Endothelial cell of umbilical vein (primary cell): ENCODE results near the gene HDAC8. TPM values are rescaled to one million over a fixed set of nuclear protein-coding genes. Genes with fewer than 3 reads are reported as not detected.

ENCODE experiments used
- BruUV-seq: library from RNA; stranded (reverse); fragments of 400-500 nt; replicated peaks from 2 replicates; lab custom pipeline; 2021; lab: Mats Ljungman, UMichigan
- CTCF ChIA-PET: fragments of 300-600, 350-600 bp; sonication (Branson Sonifier 250); formaldehyde crosslinking; loops from one replicate; lab custom pipeline; 2021; ENCODE audit warnings: antibody characterized with exemption, inconsistent platforms; lab: Charles Lee
- POLR2A ChIA-PET: fragments of 300-600, 350-600 bp; sonication (Branson Sonifier 250); formaldehyde crosslinking; loops from one replicate; lab custom pipeline; 2021; ENCODE audit warnings: antibody characterized with exemption, inconsistent platforms; lab: Charles Lee
- DNase-seq: peaks from one replicate; pipeline ENCODE4 v3.0.0-alpha.2; 2011; ENCODE audit warnings: low read depth, low spot score
- FAIRE-seq: peaks from 2 replicates; lab custom pipeline; 2011; peaks lifted over from hg19 to GRCh38; lab: Jason Lieb, UNC
- H2AFZ ChIP-seq: 2 replicates; pipeline ENCODE4 v1.6.0; 2012; ENCODE audit warnings: low read depth, low read length, control low read depth, inconsistent platforms
- H3K27ac ChIP-seq: 2 replicates; pipeline ENCODE4 v1.5.1; 2011; ENCODE audit warnings: low read depth, mild to moderate bottlenecking, control low read depth, low read length, moderate library complexity; ENCODE audit not compliant: insufficient read depth
- H3K27me3 ChIP-seq, 2 experiments: 2 replicates each; pipeline versions ENCODE4 v1.6.0 to v1.6.1; 2011; ENCODE audit warnings: low read length in 2 of 2, mixed read lengths in 1 of 2; ENCODE audit not compliant: control insufficient read depth in 2 of 2, insufficient read depth in 2 of 2
- H3K36me3 ChIP-seq, 2 experiments: 2 replicates in 1 of 2; 3 replicates in 1 of 2; pipeline ENCODE4 v1.5.1; 2011; ENCODE audit warnings: low read length in 2 of 2, mild to moderate bottlenecking in 1 of 2, moderate library complexity in 1 of 2; ENCODE audit not compliant: control insufficient read depth in 2 of 2, insufficient read depth in 2 of 2; ENCODE audit errors: extremely low read depth in 1 of 2
- H3K4me1 ChIP-seq: 3 replicates; pipeline ENCODE4 v1.5.1; 2011; ENCODE audit warnings: mild to moderate bottlenecking, low read length; ENCODE audit not compliant: control insufficient read depth, insufficient read depth; ENCODE audit errors: extremely low read depth
- H3K4me2 ChIP-seq: 2 replicates; pipeline ENCODE4 v1.6.1; 2011; ENCODE audit warnings: low read length, control low read depth, mixed read lengths; ENCODE audit not compliant: insufficient read depth
- H3K4me3 ChIP-seq, 3 experiments: fragments of 200-600 bp in 1 of 3; sonication (generic), shearing (Covaris generic) in 1 of 3; replicated peaks in 1 of 3; 2 replicates each; pipeline ENCODE4 v1.5.1; 2011 to 2016; ENCODE audit warnings: control low read depth in 3 of 3, low read length in 3 of 3, mild to moderate bottlenecking in 2 of 3, inconsistent platforms in 1 of 3, low read depth in 1 of 3, moderate library complexity in 1 of 3; ENCODE audit not compliant: insufficient read depth in 1 of 3
- H3K79me2 ChIP-seq: 2 replicates; pipeline ENCODE4 v1.6.0; 2012; ENCODE audit warnings: low read length, inconsistent platforms; ENCODE audit not compliant: control insufficient read depth, insufficient read depth
- H3K9ac ChIP-seq: replicated peaks from 2 replicates; pipeline ENCODE3; 2011; ENCODE audit warnings: low read length, control low read depth; ENCODE audit not compliant: insufficient read depth; ENCODE audit errors: extremely low read depth
- H3K9me1 ChIP-seq: replicated peaks from 3 replicates; pipeline ENCODE4 v1.6.0; 2011; ENCODE audit warnings: mild to moderate bottlenecking, low read length; ENCODE audit not compliant: control insufficient read depth, insufficient read depth; ENCODE audit errors: extremely low read depth
- H3K9me3 ChIP-seq: replicated peaks from 2 replicates; pipeline ENCODE4 v1.5.1; 2012; ENCODE audit warnings: low read length, inconsistent platforms; ENCODE audit not compliant: control insufficient read depth, insufficient read depth
- H4K20me1 ChIP-seq: replicated peaks from 2 replicates; pipeline ENCODE3; 2011; ENCODE audit warnings: mild to moderate bottlenecking, low read length; ENCODE audit not compliant: control insufficient read depth, insufficient read depth; ENCODE audit errors: extremely low read depth
- CTCF ChIP-seq, 2 donors: IDR thresholded peaks; 1 replicate in 1 of 2; 2 replicates in 1 of 2; pipeline ENCODE4 v1.5.1; 2011; ENCODE audit warnings: low read length in 2 of 2, mild to moderate bottlenecking in 2 of 2, moderate library complexity in 2 of 2, control low read depth in 1 of 2, inconsistent platforms in 1 of 2, low read depth in 1 of 2; ENCODE audit not compliant: insufficient read depth in 1 of 2; ENCODE audit errors: extremely low read depth in 1 of 2
- EZH2 ChIP-seq: IDR thresholded peaks from 2 replicates; pipeline ENCODE4 v1.6.1; 2012; ENCODE audit warnings: borderline replicate concordance, low read depth, mild to moderate bottlenecking, moderate library complexity, low read length, inconsistent platforms; ENCODE audit not compliant: severe bottlenecking
- FOS ChIP-seq: IDR thresholded peaks from 2 replicates; pipeline ENCODE4 v1.6.1; 2011; ENCODE audit warnings: mild to moderate bottlenecking, low read length, moderate library complexity, borderline replicate concordance; ENCODE audit not compliant: insufficient read depth
- GATA2 ChIP-seq: IDR thresholded peaks from 2 replicates; pipeline ENCODE4 v1.7.0; 2011; ENCODE audit warnings: low read depth, mild to moderate bottlenecking, moderate library complexity, mixed read lengths, low read length; ENCODE audit not compliant: insufficient read length, insufficient read depth
- JUN ChIP-seq: IDR thresholded peaks from 2 replicates; pipeline ENCODE4 v1.6.1; 2011; ENCODE audit warnings: borderline replicate concordance, low read depth; ENCODE audit not compliant: insufficient read length, insufficient read depth
- MAX ChIP-seq: IDR thresholded peaks from 2 replicates; pipeline ENCODE4 v1.6.1; 2011; ENCODE audit not compliant: insufficient read depth, insufficient read length
- MYC ChIP-seq: IDR thresholded peaks from one replicate; pipeline ENCODE4 v1.6.1; 2011; ENCODE audit warnings: mild to moderate bottlenecking, low read depth, low read length
- POLR2A ChIP-seq: IDR thresholded peaks from 2 replicates; pipeline ENCODE4 v1.6.1; 2012; ENCODE audit warnings: low read depth, mild to moderate bottlenecking, control low read depth, low read length
- POLR2AphosphoS5 ChIP-seq: IDR thresholded peaks from 2 replicates; pipeline ENCODE4 v1.6.1; 2012; ENCODE audit warnings: low read depth, mild to moderate bottlenecking, control low read depth, low read length, moderate library complexity; ENCODE audit not compliant: insufficient read depth
- dilution Hi-C: fragments of 300-500 bp; cut with MboI; formaldehyde crosslinking; loops from one replicate; pipeline ENCODE4 v1.15.0; 2019; ENCODE audit warnings: low sequenced_read_pairs; ENCODE audit not compliant: extremely low pct_ligation_motif_present
- intact Hi-C: fragments of 100-400 bp; cut with micrococcal nuclease; formaldehyde crosslinking; loops from one replicate; pipeline ENCODE4 v1.10.0; 2022
- polyA plus RNA-seq, 4 experiments: library from polyadenylated mRNA; depleted of rRNA in 3 of 4; stranded (reverse) in 3 of 4; unstranded in 1 of 4; fragments of >200 nt; gene quantifications; 2 replicates each; pipeline versions ENCODE4 v1.2.1 to v1.2.3, GENCODE V29; 2011 to 2012; ENCODE audit warnings: missing spikeins in 1 of 4
- total RNA-seq: library from RNA; stranded (reverse); gene quantifications from 2 replicates; pipeline ENCODE4 v1.2.3, GENCODE V29; 2021

HDAC8 gene
- total and polyA plus RNA-seq, 2 donors (not counting 3 experiments of a cell fraction or from before 2014, with no cell fraction given), result 17.6 to 37.2 TPM

- POLR2A ChIA-PET, result no interaction called here
Measured at GRCh38 chrX:72392816-72393800, 179.5 kb downstream of the HDAC8 start.

More at GRCh38 chrX:72392816-72393800, 179.5 kb downstream of the HDAC8 start:
- no peak overlapping the region for H3K27ac ChIP-seq
- no peak overlapping the region for H3K4me2 ChIP-seq
- intact Hi-C loops, result no loop called here
- CTCF ChIA-PET, result no interaction called here
- no peak overlapping the region for H3K9ac ChIP-seq
- H3K79me2 ChIP-seq, result no peaks in the 10 kb centered on the region
- TF ChIP-seq MAX, result no peak
- TF ChIP-seq POLR2AphosphoS5, result no peak
- TF ChIP-seq MYC, result no peak
- TF ChIP-seq JUN, result no peak
- no peak for TF ChIP-seq FOS
- no peak for TF ChIP-seq CTCF (IDR thresholded peaks at IDR 0.05; ENCODE audit: extremely low read depth in 1 of 2, insufficient read depth in 1 of 2, low read depth in 1 of 2, low read length in 2 of 2)
- no peak for TF ChIP-seq EZH2
- TF ChIP-seq GATA2, result no peak
- TF ChIP-seq POLR2A, result no peak
- no peaks in the 10 kb centered on the region for H3K27me3 ChIP-seq
- no peak overlapping the region for H2AFZ ChIP-seq
- BruUV-seq, result no TSS peak
- dilution Hi-C loops, result no loop called here
- no peaks in the 10 kb centered on the region for H4K20me1 ChIP-seq
- DNase-seq (no peak), FAIRE-seq (no peak)
- H3K9me1 ChIP-seq, result no peaks in the 10 kb centered on the region
- no peaks in the 10 kb centered on the region for H3K4me1 ChIP-seq
- H3K9me3 ChIP-seq, result no peaks in the 10 kb centered on the region
- H3K36me3 ChIP-seq, result no peaks in the 10 kb centered on the region
- no peak overlapping the region for H3K4me3 ChIP-seq
